Omental fat pad (tissue), 4 donors: ENCODE results near the gene TBC1D10B. TPM values are rescaled to one million over a fixed set of nuclear protein-coding genes. Genes with fewer than 3 reads are reported as not detected.

ENCODE experiments used
- ATAC-seq: fragments of 150-250 bp; one replicate; pipeline ENCODE4 v1.9.1; 2016; ENCODE audit warnings: mild to moderate bottlenecking, moderate library complexity; ENCODE audit not compliant: low FRiP score
- DNase-seq: peaks from one replicate; pipeline ENCODE4 v3.0.0-alpha.2; 2019; ENCODE audit warnings: low spot score
- CTCF ChIP-seq, 3 donors: fragments of 450-650 bp; IDR thresholded peaks; one replicate each; pipeline ENCODE4 v1.5.1; 2016 to 2017; ENCODE audit warnings: antibody characterized with exemption in 3 of 3, mild to moderate bottlenecking in 3 of 3, moderate library complexity in 2 of 3
- total RNA-seq, 4 donors: library from RNA; depleted of rRNA; stranded (reverse); fragments of >200 nt; gene quantifications; one replicate each; pipeline ENCODE4 v1.1.0, GENCODE V29; 2016

TBC1D10B gene
- total RNA-seq, result 10 to 100 TPM; 19.0 to 28.6 (median 26.7) TPM

- TF ChIP-seq CTCF (IDR thresholded peaks at IDR 0.05), result no peak
- ATAC-seq, result peak; percentile 94
- peak; percentile 93 for DNase-seq
These were observed at the start of gene TBC1D10B for GRCh38 chr16:30370456-30371247. TSS of gene TBC1D10B (minus strand) at chr16:30370494. CDS start at chr16:30370183, 311 bp downstream.

- no peak for DNase-seq
- ATAC-seq, result no peak
- no peak for TF ChIP-seq CTCF (IDR thresholded peaks at IDR 0.05)
These were observed 48.3 kb upstream of the TBC1D10B start for GRCh38 chr16:30418350-30419181.

- ATAC-seq (peak; percentile 87), DNase-seq (no peak)
- no peak for TF ChIP-seq CTCF (IDR thresholded peaks at IDR 0.05)
These were observed 47.4 kb upstream of the TBC1D10B start for GRCh38 chr16:30417529-30418349.

GRCh38 chr16:30416624-30417528 lies 46.6 kb upstream of the TBC1D10B start:
- TF ChIP-seq CTCF (IDR thresholded peaks at IDR 0.05), result no peak
- DNase-seq, result no peak
- ATAC-seq, result peak; percentile 3

- ATAC-seq (no peak), DNase-seq (no peak)
- TF ChIP-seq CTCF (IDR thresholded peaks at IDR 0.05), result no peak
These were observed 45.8 kb upstream of the TBC1D10B start for GRCh38 chr16:30416047-30416603.
